ENCODE data around the gene SDF2. TPM values are rescaled to one million over a fixed set of nuclear protein-coding genes. Genes with fewer than 3 reads are reported as not detected.

Gene SDF2
- total and polyA plus RNA-seq, 12 donors: 16.8 to 54.7 (median 29.9) TPM

DNA sequence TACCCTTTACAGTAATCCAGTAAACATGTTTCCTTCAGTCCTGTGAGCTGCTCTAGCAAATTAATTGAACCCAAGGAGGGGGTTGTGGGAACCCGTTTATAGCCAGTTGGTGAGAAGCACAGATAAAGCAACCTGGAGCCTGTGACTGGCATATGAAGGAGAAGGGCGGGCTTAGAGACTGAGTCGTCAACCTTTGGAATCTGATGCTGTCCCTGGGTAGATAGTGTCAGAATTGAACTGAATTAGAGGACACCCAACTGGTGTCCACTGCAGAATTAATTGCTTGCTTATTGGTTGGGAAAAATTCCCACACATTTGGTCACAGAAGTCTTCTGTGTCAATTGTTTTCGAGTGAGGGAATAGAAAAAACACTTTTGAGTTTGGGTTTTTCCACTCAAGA lies 34.9 kb downstream of the SDF2 start:
- Histone ChIP-seq H3K4me3 (no peak overlapping the region), H3K27ac (no peak overlapping the region), H3K27me3 (no peaks in the 10 kb centered on the region), H3K4me1 (peaks cover 0 to 19% (median 0%) of the 10 kb centered on the region in 9 donors), H3K36me3 (peaks cover 0 to 100% (median 55%) of the 10 kb centered on the region in 9 donors), H3K9me3 (no peaks in the 10 kb centered on the region)
- intact Hi-C loops (cut with DNase I): no loop called here
- ATAC-seq (no peak), DNase-seq (no peak)
- TF ChIP-seq CTCF (IDR thresholded peaks at IDR 0.05): no peak
- WGBS, 2 donors: 85 to 92% methylated on average over 4 of the region's 4 CpGs

DNA sequence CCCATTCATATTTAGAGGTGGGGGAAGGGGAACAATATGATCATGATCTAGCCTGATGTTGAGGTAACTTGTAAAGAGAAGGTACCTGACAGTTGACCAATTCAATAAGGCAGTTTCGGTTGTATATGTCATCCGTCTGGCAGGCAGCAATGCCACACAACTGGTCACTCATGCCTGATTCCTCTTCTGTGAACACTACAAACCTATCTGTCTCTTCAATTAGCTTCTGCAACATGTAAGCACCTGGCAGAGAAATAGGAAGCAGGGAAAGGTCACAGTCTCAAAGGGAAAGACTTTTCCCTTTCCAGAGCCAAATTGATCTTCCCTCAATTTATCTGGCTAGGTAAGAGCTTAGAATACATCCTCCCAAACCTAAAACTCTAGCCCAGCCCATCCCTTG lies 37.6 kb downstream of the SDF2 start:
- no peak for DNase-seq
- H3K4me1 ChIP-seq: peaks cover 0 to 19% (median 0%) of the 10 kb centered on the region in 9 donors
- H3K27ac ChIP-seq: peak overlapping the region in 6 of 10 donors; percentile 34 to 58 (median 54)
- WGBS, 2 donors: 81 to 90% methylated on average over 2 of the region's 2 CpGs
- no peaks in the 10 kb centered on the region for H3K9me3 ChIP-seq
- H3K36me3 ChIP-seq: peaks cover 4 to 100% (median 55%) of the 10 kb centered on the region in 9 donors
- H3K4me3 ChIP-seq: no peak overlapping the region
- intact Hi-C loops (cut with DNase I): no loop called here
- H3K27me3 ChIP-seq: no peaks in the 10 kb centered on the region
- peak in 6 of 8 donors; percentile 10 to 46 (median 28) for ATAC-seq
- no peak for TF ChIP-seq CTCF (IDR thresholded peaks at IDR 0.05)

GRCh38 chr17:28623696-28624095 lies 38.0 kb downstream of the SDF2 start:
- 71 to 77% methylated on average over 4 of the region's 4 CpGs for WGBS, 2 donors
- H3K27ac ChIP-seq: peak overlapping the region in 7 of 10 donors; percentile 14 to 58 (median 53)

DNA sequence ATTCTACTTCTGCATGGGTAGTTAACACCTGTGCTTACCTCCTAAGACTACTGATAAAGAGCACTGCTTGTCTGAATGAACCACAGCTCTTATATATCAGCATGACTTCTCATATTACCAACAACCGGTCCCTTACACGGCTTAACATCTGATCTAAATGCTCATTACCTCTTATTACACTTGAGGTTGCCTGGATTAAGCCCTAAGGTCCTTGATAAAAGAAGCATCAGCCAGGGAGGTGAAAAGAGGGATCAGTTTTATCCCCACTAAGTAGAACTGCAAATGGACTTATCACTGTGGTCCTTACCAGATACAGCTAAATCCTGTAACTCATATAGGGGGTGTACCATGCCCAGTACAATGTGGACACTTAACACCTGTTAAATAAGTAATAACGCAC lies 39.5 kb downstream of the SDF2 start:
- Histone ChIP-seq H3K4me1 (peaks cover 0 to 19% (median 0%) of the 10 kb centered on the region in 9 donors), H3K36me3 (peaks cover 5 to 100% (median 59%) of the 10 kb centered on the region in 9 donors), H3K27me3 (no peaks in the 10 kb centered on the region), H3K4me3 (no peak overlapping the region), H3K9me3 (no peaks in the 10 kb centered on the region), H3K27ac (no peak overlapping the region)
- no peak for ATAC-seq
- WGBS, 2 donors: 93 to 96% methylated on average over 3 of the region's 3 CpGs
- no peak for TF ChIP-seq CTCF (IDR thresholded peaks at IDR 0.05)
- intact Hi-C loops (cut with DNase I): no loop called here
- DNase-seq: no peak

More at GRCh38 chr17:28623696-28624095, 38.0 kb downstream of the SDF2 start:
- ATAC-seq (peak in 7 of 8 donors; percentile 58 to 88 (median 75)), DNase-seq (no peak)
- H3K36me3 ChIP-seq: peaks cover 5 to 100% (median 59%) of the 10 kb centered on the region in 9 donors
- H3K9me3 ChIP-seq: no peaks in the 10 kb centered on the region
- TF ChIP-seq CTCF (IDR thresholded peaks at IDR 0.05): no peak
- H3K4me1 ChIP-seq: peaks cover 0 to 19% (median 0%) of the 10 kb centered on the region in 9 donors
- H3K27me3 ChIP-seq: no peaks in the 10 kb centered on the region
- intact Hi-C loops (cut with DNase I): no loop called here
- no peak overlapping the region for H3K4me3 ChIP-seq
